ENCODE results near the gene FBF1.
"Not testable (repeated sequence)": the region's sequence is repeated elsewhere in the genome, so short reads cannot be mapped to it uniquely, and the experiment has no call there.

Gene FBF1

DNA sequence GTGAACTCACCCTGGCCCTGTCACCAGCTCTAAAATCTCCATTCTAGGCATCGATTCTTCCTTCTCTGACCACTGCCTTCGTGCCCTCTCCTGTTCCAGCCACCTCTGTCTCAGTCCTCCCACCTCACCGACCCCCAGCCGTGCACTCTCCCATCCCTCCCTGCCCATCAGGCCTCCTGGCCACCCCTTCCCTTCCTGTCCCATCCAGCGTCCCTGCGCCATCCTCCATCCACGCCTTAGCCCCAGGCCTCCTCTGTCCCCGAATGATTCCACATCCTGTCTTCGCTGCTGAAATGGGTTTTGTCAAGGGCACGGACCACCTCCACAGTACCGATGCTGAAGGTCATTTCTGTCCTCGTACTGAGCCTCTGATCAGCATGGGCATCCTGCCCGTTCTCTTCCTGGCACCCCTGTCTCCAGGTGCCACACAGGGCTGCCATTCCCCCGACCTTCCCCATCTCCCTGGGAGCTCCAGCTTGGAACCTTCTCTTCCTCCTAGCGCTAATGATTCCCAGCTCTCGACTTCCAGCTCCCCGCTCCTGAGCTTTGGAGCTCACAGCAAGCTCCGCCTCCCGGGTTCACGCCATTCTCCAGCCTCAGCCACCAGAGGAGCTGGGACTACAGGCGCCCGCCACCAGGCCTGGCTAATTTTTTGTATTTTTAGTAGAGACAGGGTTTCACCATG is 46.7 kb downstream of the FBF1 start:
- no peak for DNase-seq

DNA sequence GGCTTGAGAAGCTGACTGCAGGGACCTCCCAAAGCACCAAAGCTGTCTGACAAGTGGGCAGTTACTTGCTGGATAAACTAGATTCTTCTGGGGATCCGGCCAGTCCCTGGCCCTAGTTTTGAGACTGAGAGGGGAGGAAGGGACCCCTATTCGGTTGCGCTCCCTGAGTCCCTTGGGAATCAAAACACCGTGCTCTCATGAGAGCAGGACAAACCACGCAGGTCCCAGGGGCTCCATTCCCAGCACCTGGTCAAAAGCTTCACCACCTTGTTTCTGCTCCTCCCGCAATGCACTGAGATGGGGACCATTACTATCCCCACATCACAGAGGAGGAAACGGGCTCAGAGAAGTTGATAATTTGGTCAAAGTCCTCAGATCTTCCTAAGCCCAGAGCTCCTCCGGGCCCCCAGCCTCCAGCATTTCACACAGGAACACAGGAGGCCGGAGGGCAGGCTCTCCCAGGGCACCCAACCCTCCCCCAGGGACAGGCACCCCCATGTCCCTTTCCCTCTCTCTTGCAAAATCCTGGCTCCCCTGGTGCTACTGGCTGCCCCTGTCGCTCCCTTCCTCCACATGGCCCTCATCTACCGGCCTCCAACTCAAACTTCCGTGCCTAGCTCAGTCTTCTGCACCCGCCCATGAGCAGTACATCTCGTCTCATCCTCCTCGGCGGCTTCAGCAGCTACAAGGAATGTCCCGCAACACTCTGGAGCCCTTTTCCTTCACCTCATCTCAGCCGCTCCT is 47.4 kb downstream of the FBF1 start:
- no peak for DNase-seq

DNA sequence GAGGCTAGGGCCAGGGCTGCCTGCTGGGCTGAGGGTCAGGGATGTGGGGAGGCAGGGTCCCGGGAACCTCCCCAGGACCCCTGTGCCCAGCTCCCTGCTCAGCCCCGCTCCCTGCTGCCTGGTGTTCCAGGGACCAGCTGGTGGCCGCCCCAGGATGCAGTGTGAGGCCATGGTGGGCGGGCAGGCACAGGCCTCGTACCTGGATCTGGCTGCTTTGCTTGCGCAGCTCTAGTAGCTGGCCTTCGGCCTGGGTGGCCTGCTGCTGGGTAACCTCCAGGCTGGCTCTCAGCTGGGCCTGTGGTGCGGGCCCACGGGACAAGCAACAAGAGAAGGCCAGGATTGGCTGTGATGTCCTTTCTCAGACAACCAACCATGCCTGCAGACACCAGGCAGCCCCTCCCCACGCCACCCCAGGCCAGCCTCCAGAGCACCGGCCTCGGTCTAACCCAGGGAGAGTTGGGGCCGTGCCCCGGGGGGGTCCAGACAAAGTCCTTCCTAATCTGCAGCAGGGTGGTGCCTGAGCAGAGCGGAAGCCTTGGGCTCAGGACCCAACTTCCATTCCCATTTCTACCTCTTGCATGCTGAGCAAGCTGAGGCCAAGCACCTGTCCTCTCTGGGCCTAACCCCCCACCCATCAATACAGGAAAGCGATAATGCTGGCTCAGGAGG is 48.2 kb downstream of the FBF1 start:
- DNase-seq = no peak

DNA sequence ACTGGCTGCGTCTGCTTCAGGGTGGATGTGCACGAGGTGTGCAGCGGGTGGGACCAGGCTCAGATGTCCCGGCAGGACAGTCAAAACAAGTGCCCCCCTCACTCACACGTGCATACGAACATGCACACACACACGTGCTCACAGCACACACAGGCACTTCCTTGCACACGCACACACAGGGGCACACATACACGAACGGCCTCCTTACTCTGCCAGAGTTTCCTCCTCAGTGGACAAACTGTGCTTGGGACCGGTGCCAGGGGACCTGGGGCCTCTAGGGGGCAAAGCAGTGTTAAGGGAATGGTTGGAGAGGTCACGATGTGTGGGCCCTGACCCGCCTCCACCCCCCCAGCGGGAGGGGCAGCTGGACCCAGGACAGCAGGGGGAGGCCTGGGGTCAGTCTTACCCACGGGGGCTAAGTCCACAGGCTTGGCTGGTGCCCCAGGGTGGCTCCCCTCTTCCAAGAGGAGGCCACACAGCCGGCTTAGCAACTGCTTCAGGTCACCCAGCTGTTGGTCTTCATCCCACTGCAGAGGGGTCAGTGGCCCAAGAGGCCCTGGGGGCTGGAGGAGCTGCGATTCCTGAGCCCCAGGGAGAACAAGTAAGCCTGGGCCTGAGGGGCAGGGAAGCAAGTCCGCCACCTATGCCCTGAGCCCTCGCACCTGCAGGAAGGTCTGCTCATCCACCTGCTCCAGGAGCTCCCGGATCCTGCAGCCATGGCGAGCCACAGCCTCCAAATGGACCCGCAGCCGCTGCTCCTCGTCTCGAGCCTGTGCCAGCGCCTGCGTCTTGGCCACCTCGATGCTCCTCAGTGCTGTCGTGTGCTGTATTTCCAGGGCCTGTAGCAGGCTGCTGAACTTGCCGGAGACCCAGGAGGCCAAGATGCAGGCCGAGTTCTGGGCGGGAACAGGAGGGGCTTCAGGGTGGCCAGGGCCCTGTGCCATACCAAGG is 49.0 kb downstream of the FBF1 start:
- DNase-seq = no peak

DNA sequence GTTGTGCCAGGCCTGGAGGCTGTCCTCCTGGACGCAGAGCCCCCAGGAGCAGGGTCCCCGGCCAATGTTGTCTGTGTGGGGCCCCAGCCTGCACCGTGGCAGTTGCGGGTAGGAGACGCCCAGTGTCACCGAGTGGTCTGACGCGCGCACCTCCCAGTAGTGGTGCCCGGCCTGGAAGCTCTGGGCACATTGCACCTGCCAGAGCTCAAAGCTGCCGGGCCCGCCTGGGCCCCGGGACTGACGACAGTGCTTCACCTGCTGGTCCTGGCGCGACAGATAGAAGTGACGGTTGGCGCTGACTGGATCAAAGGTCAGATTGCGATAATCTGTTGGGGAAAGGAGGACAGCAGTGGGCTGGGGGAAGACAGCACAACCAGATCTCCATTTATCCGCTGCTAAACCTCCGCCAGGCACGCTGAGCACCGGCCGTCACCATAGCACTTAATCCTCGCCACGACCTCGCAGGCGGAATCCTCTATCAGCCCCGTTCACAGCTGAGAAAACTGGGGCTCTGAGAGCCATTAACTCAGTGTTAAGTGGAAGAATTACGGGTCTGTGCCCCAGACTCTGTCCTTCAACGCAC is 49.7 kb downstream of the FBF1 start:
- DNase-seq = no peak

DNA sequence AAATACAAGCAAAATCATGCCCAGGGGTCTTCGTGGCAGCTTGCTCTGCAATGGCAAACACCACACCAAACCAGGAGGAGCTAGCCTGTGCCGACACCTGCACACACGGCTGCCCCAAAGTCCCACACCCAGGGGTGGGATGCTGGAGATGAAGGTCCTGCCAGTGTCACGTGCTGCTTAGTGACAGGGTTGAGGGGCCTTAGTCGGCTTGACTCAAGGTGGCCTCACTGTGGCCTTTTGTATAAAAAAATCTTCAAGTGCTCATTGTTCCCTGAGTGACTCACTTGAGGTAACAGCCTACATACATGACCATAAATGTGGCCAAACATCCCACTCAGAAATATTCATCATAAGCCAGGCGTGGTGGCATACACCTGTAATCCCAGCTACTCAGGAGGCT is 51.4 kb downstream of the FBF1 start:
- no peak for DNase-seq

DNA sequence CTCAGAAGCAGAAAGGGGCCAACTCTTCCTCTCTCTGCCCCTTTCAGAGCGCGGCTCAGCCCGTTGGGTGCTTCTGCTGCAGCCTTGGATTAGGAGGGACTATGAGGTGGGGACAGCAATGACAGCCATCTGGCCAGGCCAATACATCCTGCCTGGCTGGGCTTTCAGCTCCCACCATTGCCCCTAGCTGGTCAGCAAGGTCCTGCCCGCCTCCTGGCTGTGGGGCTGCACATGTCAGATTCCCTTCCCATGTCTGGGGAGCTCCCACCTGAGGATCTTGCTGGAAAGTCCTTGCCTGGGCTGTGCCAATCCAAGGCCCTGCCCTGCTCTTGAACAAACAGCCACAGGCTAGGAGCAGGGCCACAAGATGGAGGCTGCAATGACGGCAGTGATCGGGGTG is 52.4 kb downstream of the FBF1 start:
- no peak for DNase-seq

DNA sequence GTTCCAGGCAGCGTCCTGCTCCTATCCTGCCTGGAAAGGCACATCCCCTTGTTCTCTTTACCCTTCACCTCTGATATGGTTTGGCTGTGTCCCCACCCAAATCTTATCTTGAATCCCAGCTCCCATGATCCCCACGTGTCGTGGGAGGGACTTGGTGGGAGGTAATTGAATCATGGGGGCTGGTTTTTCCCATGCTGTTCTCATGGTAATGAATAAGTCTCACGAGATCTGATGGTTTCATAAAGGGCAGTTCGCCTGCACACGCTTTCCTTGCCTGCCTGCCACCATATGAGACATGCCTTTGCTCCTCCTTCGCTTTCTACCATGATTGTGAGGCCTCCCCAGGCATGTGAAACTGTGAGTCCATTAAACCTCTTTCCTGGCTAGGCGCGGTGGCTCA is 55.0 kb downstream of the FBF1 start:
- DNase-seq = not testable (repeated sequence)

DNA sequence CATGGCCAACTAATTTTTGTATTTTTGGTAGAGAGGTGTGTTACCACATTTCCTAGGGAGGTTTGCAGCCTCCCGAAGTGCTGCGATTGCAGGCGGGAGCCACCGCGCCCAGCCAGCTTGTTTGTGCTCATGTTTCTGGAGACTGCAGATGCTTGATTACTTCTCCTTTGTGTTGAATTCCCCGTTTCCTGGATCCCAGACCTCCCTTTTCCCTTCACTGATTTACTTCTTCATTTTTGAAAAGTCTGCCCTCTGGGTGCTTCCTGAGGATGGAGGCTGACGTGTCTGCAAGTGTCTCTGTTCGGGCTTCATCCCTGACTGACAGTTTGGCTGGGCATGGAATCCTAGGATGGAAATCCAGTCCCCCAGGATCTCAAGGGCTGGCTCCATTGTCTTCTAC is 55.4 kb downstream of the FBF1 start:
- no peak for DNase-seq

DNA sequence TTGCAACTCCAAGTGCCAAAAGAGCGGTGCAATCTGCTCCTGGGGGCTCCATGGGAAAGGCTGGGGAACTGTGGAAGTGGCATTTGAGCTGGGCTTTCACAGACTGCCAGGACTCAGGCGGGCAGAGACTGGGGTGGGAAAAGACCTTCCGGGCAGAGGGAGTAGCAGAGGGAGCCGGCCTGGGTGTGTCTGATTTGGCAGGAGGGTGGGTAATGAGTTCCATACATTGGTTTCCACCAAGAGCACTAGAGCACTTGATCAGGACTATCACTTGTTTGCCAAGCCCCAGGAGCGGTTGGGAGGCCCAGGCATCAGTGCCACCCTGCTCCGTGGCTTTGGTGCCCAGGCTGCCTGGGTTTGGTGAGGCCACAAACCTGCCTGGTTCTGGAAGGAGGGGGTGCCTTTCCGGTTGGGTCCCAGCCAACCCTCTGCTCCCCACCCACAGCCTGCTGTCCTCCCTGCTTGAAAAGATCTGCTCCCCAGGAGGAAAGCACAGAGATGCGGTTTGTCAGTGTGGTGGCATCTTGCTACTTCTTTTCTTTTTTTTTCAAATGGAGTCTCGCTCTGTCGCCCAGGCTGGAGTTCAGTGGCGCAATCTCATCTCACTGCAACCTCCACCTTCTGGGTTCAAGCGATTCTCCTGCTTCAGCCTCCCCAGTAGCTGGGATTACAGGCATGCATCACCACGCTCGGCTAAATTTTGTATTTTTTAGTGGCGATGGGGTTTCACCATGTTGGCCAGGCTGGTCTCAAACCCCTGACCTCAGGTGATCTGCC is 59.0 kb downstream of the FBF1 start:
- DNase-seq = no peak

DNA sequence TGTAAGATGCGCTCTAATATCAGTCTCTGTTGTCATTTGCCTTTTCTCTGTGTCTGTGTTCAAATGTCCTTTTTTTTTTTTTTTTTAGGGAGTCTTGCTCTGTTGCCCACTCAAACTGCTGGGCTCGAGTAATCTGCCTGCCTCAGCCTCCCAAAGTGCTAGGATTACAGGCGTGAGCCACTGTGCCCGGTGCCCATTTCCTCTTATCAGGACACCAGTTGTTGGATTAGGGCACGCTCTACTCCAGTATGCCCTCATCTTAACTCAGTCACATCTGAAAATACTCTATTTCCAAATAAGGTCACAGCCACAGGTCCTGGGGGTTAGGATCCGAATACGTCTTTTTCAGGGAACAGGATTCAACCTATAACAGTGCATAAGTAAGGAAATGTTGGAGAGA is 60.6 kb downstream of the FBF1 start:
- no peak for DNase-seq

DNA sequence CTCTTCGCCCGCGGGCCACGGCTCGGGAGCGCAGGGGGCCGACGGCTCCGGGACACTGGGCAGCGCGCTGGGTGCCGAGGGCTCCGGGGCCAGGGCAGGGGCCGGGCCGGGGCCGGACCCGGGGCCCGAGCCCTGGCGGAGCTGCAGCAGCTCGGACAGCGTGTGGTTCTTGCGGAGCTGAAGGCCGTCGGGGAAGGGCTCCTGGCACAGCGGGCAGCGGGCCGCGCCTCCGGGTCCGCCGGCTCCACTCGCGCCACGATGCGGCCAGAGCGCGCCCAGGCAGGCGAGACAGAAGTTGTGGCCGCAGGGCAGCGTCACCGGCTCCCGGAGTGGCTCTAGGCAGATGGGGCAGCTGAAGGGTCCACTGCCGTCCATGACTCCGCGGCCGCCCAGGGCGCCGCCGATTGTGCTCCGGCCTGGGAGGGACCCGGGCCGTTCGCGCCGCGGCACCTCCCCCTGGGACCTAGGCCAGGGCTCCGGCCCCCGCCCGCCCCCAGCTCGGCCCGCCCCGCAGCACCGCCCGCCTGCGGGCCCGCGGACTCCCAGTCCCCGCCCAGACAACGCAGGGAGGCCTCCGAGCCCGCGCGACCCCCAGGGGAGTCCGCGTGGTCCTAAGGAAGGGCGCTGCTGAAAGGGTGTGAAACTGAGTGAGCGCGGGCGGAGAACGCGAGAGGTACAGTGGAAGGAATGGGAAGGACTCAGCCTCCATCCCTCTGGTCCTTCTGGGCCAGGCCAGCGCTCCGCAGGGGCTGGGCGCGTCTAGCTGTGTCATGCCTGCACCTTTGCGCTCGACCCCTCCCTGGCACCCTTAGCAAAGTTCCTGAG is 62.5 kb downstream of the FBF1 start, which contains the start of gene TRIM47:
Gene TRIM47, minus strand, starts transcription at position 408 of the 825 bp plus-strand sequence. Its CDS starts 33 bp downstream, at position 375.
- DNase-seq = no peak

DNA sequence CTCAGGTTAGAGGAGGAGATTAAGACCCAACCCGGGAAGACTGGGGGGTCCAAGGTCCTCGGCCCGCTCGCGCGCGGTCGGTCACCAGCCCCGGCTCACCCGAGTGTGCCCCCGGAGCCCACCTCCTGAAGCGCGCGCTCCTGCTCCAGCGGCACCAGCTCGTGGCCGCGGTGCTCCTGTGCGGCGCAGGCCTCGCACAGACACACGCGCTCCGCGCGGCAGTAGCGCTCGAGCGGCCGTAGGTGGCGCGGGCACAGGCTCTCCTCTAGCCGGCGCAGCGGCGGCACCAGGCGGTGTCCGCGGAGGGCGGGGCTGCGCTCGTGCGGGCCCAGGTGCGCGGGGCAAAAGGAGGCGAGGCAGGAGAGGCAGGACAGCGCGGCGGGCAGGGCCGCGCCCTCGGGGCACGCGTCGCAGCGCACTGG is 63.1 kb downstream of the FBF1 start:
- no peak for DNase-seq

DNA sequence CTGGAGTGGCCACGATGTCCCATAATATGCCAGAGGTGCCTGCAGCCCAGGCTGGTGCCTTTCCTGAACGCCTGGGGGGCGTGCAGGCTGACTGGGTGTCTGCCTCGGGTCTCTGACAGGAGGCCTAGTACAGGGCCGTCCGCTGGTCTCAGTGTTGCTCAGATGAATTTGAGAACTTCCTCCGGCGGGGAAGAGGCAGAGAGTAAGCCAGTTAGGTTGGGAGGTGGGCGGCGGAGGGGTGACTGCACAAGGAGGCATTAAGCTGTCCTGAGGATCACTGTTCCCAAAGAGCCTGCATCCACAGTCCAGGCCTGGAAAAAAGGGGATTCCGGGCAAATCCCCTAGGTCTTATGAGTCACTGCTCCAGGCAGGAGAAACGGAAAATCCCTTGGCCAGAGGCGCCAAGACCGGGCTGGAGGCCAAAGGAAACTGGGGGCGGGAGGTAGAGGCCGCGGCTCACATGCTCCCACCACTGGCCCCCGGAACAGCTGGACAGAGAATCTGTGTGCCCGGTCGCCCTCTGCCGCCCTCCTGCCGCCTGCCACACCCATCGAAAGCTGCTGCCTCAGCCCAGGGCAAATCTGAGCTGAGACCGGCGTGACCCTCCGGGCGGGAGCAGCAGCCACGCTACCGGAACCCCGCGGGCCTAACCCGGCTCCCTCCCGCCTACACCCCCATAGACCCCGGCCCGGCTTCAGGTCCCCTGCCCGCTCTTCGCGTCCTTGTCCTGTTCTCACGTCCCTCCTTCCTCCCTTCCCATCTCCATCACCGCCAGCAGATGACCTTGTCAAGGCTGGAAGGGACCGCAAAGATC is 63.7 kb downstream of the FBF1 start:
- DNase-seq = no peak

DNA sequence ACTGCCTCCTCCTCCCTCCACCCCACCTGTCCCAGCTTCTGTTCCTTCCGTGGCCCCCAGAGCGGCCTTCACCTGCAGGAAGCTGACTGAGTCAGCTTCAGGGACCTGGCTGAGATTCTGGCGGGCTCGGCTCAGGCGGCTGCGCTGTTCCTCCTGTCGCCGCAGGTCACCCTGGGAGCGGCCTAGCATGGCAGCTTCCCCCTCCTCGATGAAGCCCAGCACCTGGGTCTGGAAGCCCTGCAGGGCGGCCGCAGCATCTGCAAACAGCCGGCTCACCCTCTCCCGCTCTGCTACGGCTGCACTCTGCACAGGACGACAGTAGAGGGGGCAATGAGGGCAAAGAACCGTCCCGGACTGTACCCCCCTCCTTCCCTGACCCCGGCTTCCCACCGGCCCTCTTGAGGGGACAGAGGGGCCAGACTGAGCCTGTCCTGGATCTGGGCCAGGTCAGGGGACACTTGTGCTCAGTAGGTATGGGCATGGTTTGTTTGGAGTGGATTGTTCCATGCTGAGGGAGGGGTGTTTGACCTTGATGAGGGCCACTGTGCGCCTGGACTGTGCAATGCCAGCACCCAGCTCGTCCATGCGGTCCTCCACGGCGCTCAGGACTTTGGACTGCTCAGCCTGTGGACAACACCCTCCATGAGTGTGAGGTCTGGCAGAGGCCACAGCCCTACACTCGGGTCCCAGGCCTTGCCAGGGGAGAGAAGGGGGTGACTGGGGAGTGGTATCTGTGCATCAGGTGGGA is 64.5 kb downstream of the FBF1 start:
- peak; percentile 89 for DNase-seq

DNA sequence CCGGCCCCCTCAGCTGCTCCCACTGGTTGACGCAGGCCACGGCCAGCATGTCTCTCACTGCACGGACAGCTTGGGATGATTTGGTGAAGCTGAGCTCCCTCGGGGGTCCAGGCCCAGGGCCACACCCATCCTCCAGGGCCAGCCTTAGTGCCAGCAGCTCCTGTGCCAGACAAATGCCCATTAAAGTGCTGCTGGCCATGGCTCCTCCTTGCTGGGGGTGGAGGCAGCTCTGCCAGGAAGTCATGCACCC is 65.0 kb downstream of the FBF1 start:
- DNase-seq = no peak

DNA sequence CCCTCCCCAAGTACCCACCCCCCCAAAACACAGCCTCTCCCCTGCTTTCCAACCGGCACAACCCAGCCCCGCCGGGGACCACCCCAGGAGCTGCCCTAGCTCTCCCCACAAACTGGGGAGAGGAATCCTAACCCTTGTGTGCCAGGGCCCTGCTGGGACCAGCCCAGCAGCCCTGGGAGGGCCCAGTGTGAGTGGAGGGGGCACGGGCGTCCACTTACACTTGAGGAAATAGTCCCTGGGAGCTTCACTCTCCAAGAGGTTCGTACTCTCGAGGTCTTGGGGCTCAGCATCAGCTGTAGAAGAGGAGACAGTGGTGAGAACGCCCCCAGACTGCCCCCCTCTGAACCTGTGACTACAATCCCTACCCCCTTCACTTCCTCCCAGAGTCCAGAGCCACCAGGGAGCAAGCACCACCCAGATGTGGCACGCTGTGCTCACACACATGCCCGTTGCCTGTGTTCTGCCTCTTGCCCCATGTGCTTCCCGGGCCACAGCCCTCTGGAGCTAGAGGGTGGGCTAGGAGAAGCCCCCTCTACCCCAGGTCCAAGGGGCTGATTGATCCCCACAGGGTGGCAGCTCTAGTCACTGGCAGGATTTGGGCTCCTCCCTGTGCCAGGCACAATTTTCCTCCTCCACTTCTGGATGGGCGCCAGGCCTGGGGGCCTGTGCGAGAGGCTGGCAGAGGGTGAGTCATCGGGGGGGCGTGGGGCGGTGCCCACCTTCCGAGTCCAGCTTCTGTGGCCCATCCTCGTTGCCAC is 65.5 kb downstream of the FBF1 start:
- DNase-seq = no peak

DNA sequence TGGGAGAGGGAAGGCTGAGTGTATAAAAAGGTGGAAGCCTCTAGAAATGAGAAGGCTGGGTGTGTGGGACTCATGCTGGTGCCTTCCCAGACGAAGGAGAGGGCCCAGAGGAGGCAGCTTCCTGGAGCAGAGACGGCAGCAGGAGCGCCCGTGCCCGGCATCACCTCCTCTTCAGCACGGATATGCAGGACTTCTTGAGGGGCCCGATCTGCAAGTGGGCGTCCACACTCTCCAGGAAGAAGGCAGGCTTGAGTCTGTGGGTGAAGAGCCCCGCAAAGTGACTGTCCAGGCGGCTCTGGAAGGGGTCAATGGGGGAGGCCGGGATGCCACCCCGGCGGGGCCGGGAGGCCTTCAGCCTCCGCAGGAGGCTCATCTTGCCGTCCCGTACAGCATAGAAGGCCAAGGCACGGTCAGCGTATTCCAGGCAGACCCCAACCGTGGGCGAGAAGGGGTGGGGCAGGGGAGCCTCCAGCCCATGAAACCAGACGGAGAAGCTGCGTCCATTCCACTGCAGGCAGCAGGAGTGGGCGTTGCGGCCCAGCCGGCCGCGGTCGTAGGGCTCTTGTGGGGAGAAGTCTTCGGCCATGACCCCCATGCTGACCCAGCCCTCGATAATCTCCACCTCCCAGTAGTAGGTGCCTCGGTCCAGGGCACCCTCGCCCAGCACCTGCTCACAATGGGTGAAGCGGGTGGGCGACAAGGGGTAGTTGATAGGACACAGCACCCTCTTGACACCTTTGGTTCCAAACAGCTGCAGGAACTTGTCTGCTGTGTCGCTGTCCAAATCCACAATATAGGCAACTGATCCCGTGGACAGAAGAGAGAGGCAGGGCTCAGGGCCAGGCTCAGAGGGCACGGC is 66.3 kb downstream of the FBF1 start:
- DNase-seq = no peak

Measured in NCI-H2081 treated with DMSO at 0.1 percent for 48 hours (cell line).